ENCODE results near the gene HSBP1L1.

HSBP1L1 gene

GRCh38 chr18:79961527-79962291 lies 2.7 kb upstream of the HSBP1L1 start:
- no peak for DNase-seq

- no peak for DNase-seq
These were observed 2.1 kb upstream of the HSBP1L1 start for GRCh38 chr18:79962311-79962710.

GRCh38 chr18:79962835-79963657 lies 1.4 kb upstream of the HSBP1L1 start:
- DNase-seq: no peak

- DNase-seq: no peak
These were observed 649 bp upstream of the HSBP1L1 start for GRCh38 chr18:79963658-79964329.

- DNase-seq: no peak
These were observed 868 bp downstream of the HSBP1L1 start for GRCh38 chr18:79965119-79965902.

- DNase-seq: no peak
These were observed 6.1 kb downstream of the HSBP1L1 start for GRCh38 chr18:79970419-79971133.

- no peak for DNase-seq
These were observed 6.9 kb downstream of the HSBP1L1 start for GRCh38 chr18:79971211-79971952.

GRCh38 chr18:79971986-79972385 lies 7.5 kb downstream of the HSBP1L1 start:
- no peak for DNase-seq

- DNase-seq: no peak
These were observed 8.3 kb downstream of the HSBP1L1 start for GRCh38 chr18:79972720-79973119.

GRCh38 chr18:79973517-79973916 lies 9.1 kb downstream of the HSBP1L1 start:
- DNase-seq: no peak

- DNase-seq: no peak
These were observed 9.7 kb downstream of the HSBP1L1 start for GRCh38 chr18:79974025-79974654.

- DNase-seq: no peak
These were observed 10.6 kb downstream of the HSBP1L1 start for GRCh38 chr18:79975043-79975442.

- DNase-seq: no peak
These were observed 11.7 kb downstream of the HSBP1L1 start for GRCh38 chr18:79975985-79976680.

- no peak for DNase-seq
These were observed 15.4 kb downstream of the HSBP1L1 start for GRCh38 chr18:79979843-79980242.

- no peak for DNase-seq
These were observed 16.1 kb downstream of the HSBP1L1 start for GRCh38 chr18:79980585-79980984.

- DNase-seq: no peak
These were observed 18.3 kb downstream of the HSBP1L1 start for GRCh38 chr18:79982736-79983135.

GRCh38 chr18:79983253-79983652 lies 18.8 kb downstream of the HSBP1L1 start:
- DNase-seq: no peak

GRCh38 chr18:79983793-79984192 lies 19.4 kb downstream of the HSBP1L1 start:
- no peak for DNase-seq

- DNase-seq: no peak
These were observed 20.7 kb downstream of the HSBP1L1 start for GRCh38 chr18:79985172-79985571.

GRCh38 chr18:79986726-79987125 lies 22.3 kb downstream of the HSBP1L1 start:
- DNase-seq: no peak
